ENCODE measurements around the gene ZNF574.

GRCh38 chr19:42086770-42087550 is 11.0 kb downstream of the ZNF574 start:
- TF ChIP-seq CTCF (IDR thresholded peaks at IDR 0.05; ENCODE audit: control extremely low read depth in 1 of 3, insufficient read depth in 1 of 3, low read depth in 1 of 3, low read length in 3 of 3) (no peak), CREB1 (IDR thresholded peaks at IDR 0.05) (no peak), YY1 (IDR thresholded peaks at IDR 0.05; ENCODE audit: low read depth, low read length) (no peak), POLR2AphosphoS5 (IDR thresholded peaks at IDR 0.05; ENCODE audit: low read depth, low read length) (no peak), GTF2F1 (IDR thresholded peaks at IDR 0.05; ENCODE audit: borderline replicate concordance, low read depth, low read length) (no peak), SUZ12 (IDR thresholded peaks at IDR 0.05; ENCODE audit: low read length) (no peak), SRF (IDR thresholded peaks at IDR 0.05; ENCODE audit: low read depth, low read length) (no peak), EZH2 (IDR thresholded peaks at IDR 0.05; ENCODE audit: low read depth, low read length, severe bottlenecking) (no peak), POLR2A (IDR thresholded peaks at IDR 0.05; ENCODE audit: control extremely low read depth in 1 of 2, low read depth in 2 of 2, low read length in 2 of 2) (no peak), KDM5A (IDR thresholded peaks at IDR 0.05; ENCODE audit: low read length) (no peak), JUND (IDR thresholded peaks at IDR 0.05; ENCODE audit: low read length) (no peak), CHD1 (IDR thresholded peaks at IDR 0.05; ENCODE audit: low read depth, low read length) (no peak), MAX (IDR thresholded peaks at IDR 0.05) (no peak), HDAC6 (IDR thresholded peaks at IDR 0.05; ENCODE audit: low read depth, low read length) (no peak)
